Type B pancreatic cell (in vitro differentiated cells): ENCODE data around the gene MDH2. TPM values are rescaled to one million over a fixed set of nuclear protein-coding genes. Genes with fewer than 3 reads are reported as not detected.
"Not testable (repeated sequence)": the region's sequence is repeated elsewhere in the genome, so short reads cannot be mapped to it uniquely, and the experiment has no call there.

ENCODE experiments used
- DNase-seq: peaks from one replicate; pipeline ENCODE4 v3.0.0; 2021; ENCODE audit warnings: mixed read lengths; ENCODE audit not compliant: unreplicated experiment; ENCODE audit errors: extremely low spot score
- H3K27ac Mint-ChIP-seq: 2 replicates; pipeline ENCODE4 v1.8.0; 2021; ENCODE audit warnings: mild to moderate bottlenecking, mixed read lengths
- H3K27me3 Mint-ChIP-seq: 2 replicates; pipeline ENCODE4 v1.8.0; 2021; ENCODE audit warnings: mixed read lengths
- H3K36me3 Mint-ChIP-seq: 2 replicates; pipeline ENCODE4 v1.8.0; 2021; ENCODE audit warnings: mixed read lengths
- H3K4me1 Mint-ChIP-seq: one replicate; pipeline ENCODE4 v1.8.0; 2021; ENCODE audit warnings: mixed read lengths; ENCODE audit not compliant: unreplicated experiment
- H3K4me3 Mint-ChIP-seq: 2 replicates; pipeline ENCODE4 v1.8.0; 2021; ENCODE audit warnings: mild to moderate bottlenecking, mixed read lengths
- H3K9me3 Mint-ChIP-seq: 2 replicates; pipeline ENCODE4 v1.8.0; 2021; ENCODE audit warnings: mixed read lengths
- total RNA-seq: library from RNA; stranded (reverse); gene quantifications from 2 replicates; pipeline ENCODE4 v1.2.1, GENCODE V29; 2021; ENCODE audit warnings: low replicate concordance
- TF ChIP-seq, protein P1 (sequence below): fragments of 200-600 bp; sonication (generic); conservative IDR thresholded peaks from 2 replicates; pipeline ENCODE4 v1.5.0; 2021; ENCODE audit warnings: antibody characterized with exemption, mild to moderate bottlenecking

Gene MDH2
- total RNA-seq, 1 donor from 2014 or later, result 177 TPM

DNA sequence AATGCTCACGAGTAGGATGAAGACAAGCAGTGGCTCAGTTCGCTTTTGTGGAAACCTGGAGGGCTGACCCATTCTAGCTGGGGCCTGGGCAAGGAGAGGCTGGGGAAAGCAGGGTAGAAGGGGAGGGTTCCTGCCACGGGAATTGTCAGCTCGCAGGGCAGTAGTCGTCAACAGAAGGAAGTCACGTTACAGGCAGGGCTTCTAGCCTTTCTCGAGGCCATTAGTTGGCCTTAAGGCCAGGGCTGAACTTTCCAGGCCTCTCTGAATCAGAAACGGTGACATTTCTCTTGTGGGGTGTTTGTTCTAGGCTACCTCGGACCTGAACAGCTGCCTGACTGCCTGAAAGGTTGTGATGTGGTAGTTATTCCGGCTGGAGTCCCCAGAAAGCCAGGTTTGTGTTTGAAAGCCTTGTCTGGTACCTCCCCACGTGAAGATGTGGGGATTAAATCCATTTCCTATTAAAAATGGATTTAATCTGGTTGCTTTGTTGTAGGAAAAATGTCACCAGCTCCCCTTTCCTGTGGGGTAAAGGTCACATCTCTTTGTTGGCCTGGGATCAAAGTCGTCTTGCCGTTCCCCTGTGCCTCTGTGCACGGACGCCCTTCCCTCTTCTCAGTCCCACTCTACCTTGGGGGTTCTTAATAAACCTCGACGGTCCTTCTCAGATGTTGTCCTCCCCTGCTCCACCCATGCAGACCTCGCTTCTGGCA, 9.4 kb downstream of the MDH2 start:
- Mint-ChIP-seq H3K27me3 (no peaks in the 10 kb centered on the region), H3K36me3 (peaks cover 5% of the 10 kb centered on the region), H3K4me1 (peaks cover 5% of the 10 kb centered on the region), H3K27ac (peak overlapping the region; percentile 63), H3K4me3 (no peak overlapping the region), H3K9me3 (no peaks in the 10 kb centered on the region)
- DNase-seq, result no peak
- TF ChIP-seq, protein P1, sequence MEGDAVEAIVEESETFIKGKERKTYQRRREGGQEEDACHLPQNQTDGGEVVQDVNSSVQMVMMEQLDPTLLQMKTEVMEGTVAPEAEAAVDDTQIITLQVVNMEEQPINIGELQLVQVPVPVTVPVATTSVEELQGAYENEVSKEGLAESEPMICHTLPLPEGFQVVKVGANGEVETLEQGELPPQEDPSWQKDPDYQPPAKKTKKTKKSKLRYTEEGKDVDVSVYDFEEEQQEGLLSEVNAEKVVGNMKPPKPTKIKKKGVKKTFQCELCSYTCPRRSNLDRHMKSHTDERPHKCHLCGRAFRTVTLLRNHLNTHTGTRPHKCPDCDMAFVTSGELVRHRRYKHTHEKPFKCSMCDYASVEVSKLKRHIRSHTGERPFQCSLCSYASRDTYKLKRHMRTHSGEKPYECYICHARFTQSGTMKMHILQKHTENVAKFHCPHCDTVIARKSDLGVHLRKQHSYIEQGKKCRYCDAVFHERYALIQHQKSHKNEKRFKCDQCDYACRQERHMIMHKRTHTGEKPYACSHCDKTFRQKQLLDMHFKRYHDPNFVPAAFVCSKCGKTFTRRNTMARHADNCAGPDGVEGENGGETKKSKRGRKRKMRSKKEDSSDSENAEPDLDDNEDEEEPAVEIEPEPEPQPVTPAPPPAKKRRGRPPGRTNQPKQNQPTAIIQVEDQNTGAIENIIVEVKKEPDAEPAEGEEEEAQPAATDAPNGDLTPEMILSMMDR, result no peak

DNA sequence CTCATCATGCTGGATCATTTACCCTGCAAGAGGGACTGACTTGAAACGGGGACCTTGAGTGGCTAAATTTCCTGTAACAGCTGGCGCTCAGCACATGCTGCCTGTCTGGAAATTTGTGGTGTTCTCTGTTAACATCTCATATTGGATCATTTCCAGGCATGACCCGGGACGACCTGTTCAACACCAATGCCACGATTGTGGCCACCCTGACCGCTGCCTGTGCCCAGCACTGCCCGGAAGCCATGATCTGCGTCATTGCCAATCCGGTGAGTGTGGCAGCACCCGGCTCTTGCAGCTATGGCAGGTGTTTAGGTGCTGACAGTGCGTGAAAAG, 9.9 kb downstream of the MDH2 start:
- H3K4me3 Mint-ChIP-seq, result no peak overlapping the region
- peak overlapping the region; percentile 63 for H3K27ac Mint-ChIP-seq
- H3K9me3 Mint-ChIP-seq, result no peaks in the 10 kb centered on the region
- TF ChIP-seq, protein P1, result no peak
- H3K27me3 Mint-ChIP-seq, result no peaks in the 10 kb centered on the region
- DNase-seq, result no peak
- H3K36me3 Mint-ChIP-seq, result peaks cover 6% of the 10 kb centered on the region
- peaks cover 4% of the 10 kb centered on the region for H3K4me1 Mint-ChIP-seq

DNA sequence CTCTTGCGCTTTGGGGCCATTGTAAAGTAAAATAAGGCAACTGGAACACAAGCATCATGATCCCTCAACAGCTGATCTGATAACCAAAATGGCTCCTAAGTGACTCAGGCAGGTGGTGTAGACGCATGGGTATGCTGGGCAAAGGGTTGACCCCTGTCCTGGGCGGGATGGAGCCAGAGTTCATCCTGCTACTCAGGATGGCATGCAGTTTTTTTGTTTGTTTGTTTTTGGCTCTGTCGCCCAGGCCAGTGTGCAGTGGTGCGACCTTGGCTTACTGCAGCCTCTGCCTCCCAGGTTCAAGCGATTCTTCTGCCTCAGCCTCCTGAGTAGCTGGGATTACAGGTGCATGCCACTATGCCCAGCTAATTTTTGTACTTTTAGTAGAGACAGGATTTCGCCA, 10.8 kb downstream of the MDH2 start:
- not testable (repeated sequence) for H3K4me3 Mint-ChIP-seq, H3K9me3 Mint-ChIP-seq, H3K4me1 Mint-ChIP-seq, DNase-seq, H3K27ac Mint-ChIP-seq, H3K36me3 Mint-ChIP-seq, H3K27me3 Mint-ChIP-seq

DNA sequence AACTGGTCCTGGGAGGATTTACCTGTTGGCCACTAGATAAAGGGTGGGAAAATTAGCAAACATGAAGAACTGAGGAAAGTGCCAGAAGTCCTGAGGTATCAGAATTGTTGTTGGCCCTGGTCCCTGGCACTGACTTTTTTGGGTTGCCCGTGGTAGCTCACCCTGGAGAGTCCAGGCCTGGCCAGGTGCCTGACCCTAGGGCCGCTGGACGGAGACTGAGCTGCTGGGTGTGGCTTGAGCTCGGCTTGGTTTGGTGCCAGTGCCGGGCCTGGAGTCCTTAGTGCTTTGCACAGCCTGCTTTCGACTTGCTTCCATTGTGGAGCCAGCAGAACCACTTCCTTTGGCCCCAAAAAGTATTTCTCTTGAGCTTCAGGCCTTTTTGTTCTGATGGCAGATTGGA, 12.9 kb downstream of the MDH2 start:
- H3K4me1 Mint-ChIP-seq, result no peaks in the 10 kb centered on the region
- no peak overlapping the region for H3K4me3 Mint-ChIP-seq
- DNase-seq, result no peak
- peaks cover 9% of the 10 kb centered on the region for H3K36me3 Mint-ChIP-seq
- H3K27ac Mint-ChIP-seq, result no peak overlapping the region
- TF ChIP-seq, protein P1, result no peak
- H3K27me3 Mint-ChIP-seq, result no peaks in the 10 kb centered on the region
- H3K9me3 Mint-ChIP-seq, result no peaks in the 10 kb centered on the region

DNA sequence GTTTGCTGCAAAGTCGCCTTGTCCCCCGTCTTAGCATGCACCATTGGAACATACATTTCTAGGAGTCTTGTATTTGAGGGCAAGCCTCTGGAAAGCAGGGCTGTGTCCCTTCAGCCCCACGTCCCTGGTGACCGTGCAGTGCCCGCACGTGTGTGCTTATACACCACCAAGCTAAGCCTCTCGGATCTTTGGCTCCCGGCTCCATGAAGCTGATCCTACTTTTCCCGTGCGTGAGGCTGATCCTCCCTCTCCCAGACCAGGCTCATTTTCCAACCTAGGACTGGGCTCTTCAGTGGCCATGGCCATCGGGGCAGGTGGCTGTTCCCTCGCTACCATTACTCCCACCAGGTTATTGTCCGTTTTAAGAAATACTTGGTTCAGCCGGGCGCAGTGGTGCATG, 14.3 kb downstream of the MDH2 start:
- TF ChIP-seq, protein P1, result no peak
- Mint-ChIP-seq H3K27me3 (no peaks in the 10 kb centered on the region), H3K36me3 (peaks cover 9% of the 10 kb centered on the region)

DNA sequence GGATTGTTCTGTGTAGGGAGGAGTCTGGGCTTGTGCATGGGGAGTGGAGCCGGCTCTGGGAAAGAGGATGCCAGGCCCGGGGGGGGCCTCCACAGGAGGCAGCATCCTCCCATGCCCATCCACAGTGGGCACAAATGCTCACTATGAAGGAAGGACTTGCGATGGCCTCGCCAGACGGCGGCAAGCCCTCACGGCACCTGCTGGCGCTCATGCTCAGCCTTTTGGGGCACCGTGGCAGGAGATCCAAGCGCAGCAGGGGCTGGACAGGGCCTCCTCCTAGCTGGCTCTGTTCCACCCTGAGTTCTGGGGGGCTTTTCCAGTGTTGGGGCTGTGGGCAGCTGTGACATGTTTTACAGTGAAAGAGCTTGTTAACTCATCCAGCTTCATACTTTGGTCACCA, 15.2 kb downstream of the MDH2 start:
- TF ChIP-seq, protein P1, result no peak
- Mint-ChIP-seq H3K4me1 (no peaks in the 10 kb centered on the region), H3K9me3 (no peaks in the 10 kb centered on the region), H3K4me3 (no peak overlapping the region), H3K27ac (peak overlapping the region; percentile 34), H3K27me3 (no peaks in the 10 kb centered on the region), H3K36me3 (peaks cover 9% of the 10 kb centered on the region)
- DNase-seq, result no peak

More for the DNA sequence above, 14.3 kb downstream of the MDH2 start:
- no peaks in the 10 kb centered on the region for H3K9me3 Mint-ChIP-seq
- DNase-seq, result no peak
- no peak overlapping the region for H3K27ac Mint-ChIP-seq
- H3K4me3 Mint-ChIP-seq, result no peak overlapping the region
- no peaks in the 10 kb centered on the region for H3K4me1 Mint-ChIP-seq
